Lung (tissue), 12 donors: ENCODE measurements around the gene RBSN. TPM values are rescaled to one million over a fixed set of nuclear protein-coding genes. Genes with fewer than 3 reads are reported as not detected.

Experiments used
- ATAC-seq: fragments of 200-7000 bp; cut with Tn5 transposase; one replicate; pipeline ENCODE4 v1.9.1; 2020; ENCODE audit warnings: moderate number of reproducible peaks; ENCODE audit not compliant: insufficient read depth, low FRiP score
- DNase-seq, 3 donors: peaks; one replicate each; pipeline ENCODE4 v3.0.0-alpha.2; 2013 to 2017
- H3K27ac ChIP-seq, 2 donors: one replicate each; pipeline ENCODE4 v1.5.1; 2013; ENCODE audit warnings: mild to moderate bottlenecking in 2 of 2, moderate library complexity in 2 of 2, control low read depth in 1 of 2, inconsistent platforms in 1 of 2, low read depth in 1 of 2, low read length in 1 of 2
- H3K27me3 ChIP-seq, 3 donors: one replicate each; pipeline ENCODE4 v1.5.1; 2013; ENCODE audit warnings: low read length in 2 of 3; ENCODE audit not compliant: control insufficient read depth in 3 of 3, insufficient read depth in 3 of 3
- H3K36me3 ChIP-seq, 4 donors: one replicate each; pipeline ENCODE4 v1.5.1; 2013; ENCODE audit warnings: low read length in 4 of 4, mild to moderate bottlenecking in 1 of 4, moderate library complexity in 1 of 4; ENCODE audit not compliant: control insufficient read depth in 4 of 4, insufficient read depth in 4 of 4
- H3K4me1 ChIP-seq, 5 donors: one replicate each; pipeline ENCODE4 v1.5.1; 2013; ENCODE audit warnings: low read length in 5 of 5, mild to moderate bottlenecking in 2 of 5, moderate library complexity in 1 of 5; ENCODE audit not compliant: control insufficient read depth in 5 of 5, insufficient read depth in 5 of 5
- H3K4me3 ChIP-seq: one replicate; pipeline ENCODE4 v1.5.1; 2013; ENCODE audit warnings: mild to moderate bottlenecking, control low read depth, moderate library complexity
- H3K9ac ChIP-seq, 2 donors: one replicate each; pipeline ENCODE4 v1.5.1; 2013; ENCODE audit warnings: low read length in 2 of 2, control low read depth in 1 of 2; ENCODE audit not compliant: insufficient read depth in 1 of 2
- H3K9me3 ChIP-seq, 4 donors: one replicate each; pipeline ENCODE4 v1.5.1; 2013; ENCODE audit warnings: low read length in 3 of 4, mild to moderate bottlenecking in 1 of 4, moderate library complexity in 1 of 4; ENCODE audit not compliant: control insufficient read depth in 4 of 4, insufficient read depth in 3 of 4
- CTCF ChIP-seq: IDR thresholded peaks from 2 replicates; pipeline ENCODE4 v1.5.1; 2012; ENCODE audit warnings: mild to moderate bottlenecking; ENCODE audit errors: control extremely low read depth, extremely low read depth
- WGBS, 2 donors: extraction: QIAGEN DNeasy Blood & Tissue Kit; methylation state at CpG; one replicate each; pipeline ENCODE4 v1.1.7; 2013; 5-methylcytosine and 5-hydroxymethylcytosine counted together
- polyA plus RNA-seq, 2 donors: library from polyadenylated mRNA; stranded (reverse); fragments of 200-250 nt; gene quantifications; one replicate each; pipeline ENCODE4 v1.2.1, GENCODE V29; 2013
- total RNA-seq, 2 donors: library from RNA; depleted of rRNA in 1 of 2; stranded (reverse); fragments of >200 nt in 1 of 2; gene quantifications; one replicate each; pipeline ENCODE4 v1.2.1, GENCODE V29; 2014 to 2021
- donor health status: control.
- donor health status: control.
- donor health status: Bipolar disorder and iron deficiency.
- donor health status: healthy.
- donor health status: DM: yes; HTN: yes; CAD: no.

The RBSN gene
- total and polyA plus RNA-seq, 4 donors: 7.9 to 33.8 (median 17.4) TPM

- no peak overlapping the region for H3K9ac ChIP-seq
- ATAC-seq: peak; percentile 94
- 12 to 16% methylated on average over 11 of the region's 11 CpGs for WGBS, 2 donors
Observed at GRCh38 chr3:15108082-15108545, 9.2 kb upstream of the RBSN start.

GRCh38 chr3:15107075-15107947 is 8.4 kb upstream of the RBSN start:
- Histone ChIP-seq H3K9ac (no peak overlapping the region), H3K4me3 (no peak overlapping the region), H3K9me3 (no peaks in the 10 kb centered on the region), H3K4me1 (peaks cover 0 to 4% (median 0%) of the 10 kb centered on the region in 5 donors), H3K27me3 (no peaks in the 10 kb centered on the region), H3K27ac (no peak overlapping the region), H3K36me3 (no peaks in the 10 kb centered on the region)
- DNase-seq: no peak
- ATAC-seq: no peak
- TF ChIP-seq CTCF: no peak
- 64 to 72% methylated on average over 16 of the region's 16 CpGs for WGBS, 2 donors

More at GRCh38 chr3:15108082-15108545, 9.2 kb upstream of the RBSN start:
- H3K36me3 ChIP-seq: no peaks in the 10 kb centered on the region
- DNase-seq: peak; percentile 78 to 86 (median 83)
- no peak overlapping the region for H3K27ac ChIP-seq
- no peaks in the 10 kb centered on the region for H3K27me3 ChIP-seq
- H3K4me1 ChIP-seq: peaks cover 0 to 2% (median 0%) of the 10 kb centered on the region in 5 donors
- H3K4me3 ChIP-seq: no peak overlapping the region
- TF ChIP-seq CTCF: peak; percentile 76
- H3K9me3 ChIP-seq: no peaks in the 10 kb centered on the region

- Histone ChIP-seq H3K4me1 (peaks cover 1 to 8% (median 4%) of the 10 kb centered on the region in 5 donors), H3K9ac (no peak overlapping the region), H3K9me3 (no peaks in the 10 kb centered on the region), H3K27ac (peak overlapping the region in 1 of 2 donors; percentile 91), H3K27me3 (no peaks in the 10 kb centered on the region), H3K36me3 (peaks cover 0 to 5% (median 0%) of the 10 kb centered on the region in 4 donors), H3K4me3 (no peak overlapping the region)
- TF ChIP-seq CTCF: no peak
- WGBS, 2 donors: 68 to 77% methylated on average over 3 of the region's 3 CpGs
- DNase-seq (peak in 2 of 3 donors; percentile 38 to 42), ATAC-seq (no peak)
Observed at GRCh38 chr3:15102836-15103235, 3.9 kb upstream of the RBSN start.
